Measurements from ENCODE around the gene KRTCAP2.

- no peak for TF ChIP-seq CTCF (IDR thresholded peaks at IDR 0.05)
- TF ChIP-seq POLR2A (IDR thresholded peaks at IDR 0.05) = no peak
Observed at GRCh38 chr1:155219592-155220031, 46.5 kb upstream of the KRTCAP2 start.
